ENCODE measurements around the gene SEC14L5.
"Not testable (repeated sequence)": the region's sequence is repeated elsewhere in the genome, so short reads cannot be mapped to it uniquely, and the experiment has no call there.

SEC14L5 gene

GRCh38 chr16:4931381-4931780 lies 26.7 kb upstream of the SEC14L5 start:
- no peak for DNase-seq

DNA sequence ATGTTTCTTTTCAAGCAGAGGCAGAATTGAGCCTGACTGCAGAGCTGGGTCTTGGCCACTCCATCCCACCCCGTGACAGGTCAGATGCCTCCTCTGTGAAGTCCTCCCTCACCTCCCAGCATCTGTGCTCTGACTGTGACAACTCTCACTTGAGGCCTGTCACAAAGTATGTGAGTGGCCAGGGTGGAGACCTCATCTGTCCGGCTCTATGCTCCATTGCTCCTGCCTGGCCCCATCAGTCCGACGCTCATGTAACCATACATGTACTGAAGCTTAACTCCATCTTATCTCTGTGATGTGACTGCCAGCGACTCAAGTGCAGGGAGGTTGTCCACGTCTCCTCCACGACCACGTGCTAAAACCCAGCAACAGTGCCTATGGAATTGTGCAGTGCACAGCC lies 24.7 kb upstream of the SEC14L5 start:
- DNase-seq, result no peak

GRCh38 chr16:4933871-4934395 lies 24.2 kb upstream of the SEC14L5 start:
- DNase-seq, result no peak

DNA sequence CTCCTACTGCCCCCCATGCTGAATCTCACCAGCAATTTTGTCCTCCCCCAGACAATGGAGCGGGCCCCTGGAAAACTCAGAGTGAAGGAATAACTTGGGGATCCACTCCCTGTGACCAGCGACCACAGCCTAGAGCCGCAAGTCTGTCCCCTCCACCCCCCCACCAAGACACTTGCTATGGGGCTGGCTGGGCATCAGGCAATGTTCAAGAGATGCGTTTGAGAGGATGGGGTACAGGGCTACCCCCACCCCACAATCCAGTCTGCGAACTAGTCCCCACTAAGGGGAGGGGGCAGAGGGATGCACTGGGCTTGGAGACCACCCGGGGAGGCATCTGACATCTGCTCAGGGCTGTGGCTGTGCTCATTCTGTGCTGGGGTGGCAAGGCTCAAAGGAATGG lies 23.5 kb upstream of the SEC14L5 start:
- DNase-seq, result no peak

GRCh38 chr16:4935241-4935855 lies 22.8 kb upstream of the SEC14L5 start:
- no peak for DNase-seq

- no peak for DNase-seq
Observed at GRCh38 chr16:4936181-4936990, 21.7 kb upstream of the SEC14L5 start.

GRCh38 chr16:4936991-4937781 lies 20.9 kb upstream of the SEC14L5 start, which contains the start of gene PPL:
TSS of gene PPL (minus strand) at chr16:4937148. CDS start at chr16:4937045, 103 bp downstream.
- peak; percentile 18 for DNase-seq

DNA sequence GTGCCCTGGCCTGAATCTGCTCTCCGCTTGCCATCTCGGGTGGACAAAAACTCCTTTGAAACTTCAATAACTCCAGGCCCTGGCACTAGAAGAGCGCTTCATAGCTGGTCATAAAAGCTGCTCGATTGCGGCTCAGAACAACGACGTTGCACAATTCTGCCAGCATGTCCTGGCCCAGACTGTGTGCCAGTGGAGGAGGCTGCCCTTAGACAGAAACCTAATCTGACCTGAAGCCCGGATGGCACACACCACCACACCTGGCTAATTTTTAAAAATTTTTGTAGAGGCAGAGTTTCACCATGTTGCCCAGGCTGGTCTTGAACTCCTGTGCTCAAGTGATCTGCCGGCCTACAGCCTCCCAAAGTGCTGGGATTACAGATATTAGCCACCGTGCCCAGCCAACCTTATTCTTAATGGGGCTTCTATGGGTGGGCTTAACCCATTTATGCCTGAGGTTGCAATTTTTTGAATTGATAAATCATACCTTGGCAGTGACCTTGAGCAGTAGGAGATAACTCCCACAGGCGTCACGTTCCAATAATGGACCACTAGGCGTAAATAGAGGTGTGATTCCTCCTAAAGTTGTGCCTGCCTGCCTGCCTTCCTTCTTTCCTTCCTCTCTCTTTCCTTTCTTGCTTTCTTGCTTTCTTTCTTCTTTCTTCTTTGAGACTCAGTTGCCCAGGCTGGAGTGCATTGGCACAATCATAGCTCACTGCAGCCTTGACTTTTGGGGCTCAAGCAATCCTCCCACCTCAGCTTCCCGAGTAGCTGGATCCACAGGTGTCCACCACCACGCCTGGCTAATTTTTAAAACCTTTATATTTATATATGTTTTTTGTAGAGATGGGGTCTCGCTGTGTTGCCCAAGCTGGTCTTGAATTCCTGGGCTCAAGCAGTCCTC lies 20.1 kb upstream of the SEC14L5 start:
- no peak for DNase-seq

GRCh38 chr16:4938683-4939030 lies 19.5 kb upstream of the SEC14L5 start:
- DNase-seq, result no peak

DNA sequence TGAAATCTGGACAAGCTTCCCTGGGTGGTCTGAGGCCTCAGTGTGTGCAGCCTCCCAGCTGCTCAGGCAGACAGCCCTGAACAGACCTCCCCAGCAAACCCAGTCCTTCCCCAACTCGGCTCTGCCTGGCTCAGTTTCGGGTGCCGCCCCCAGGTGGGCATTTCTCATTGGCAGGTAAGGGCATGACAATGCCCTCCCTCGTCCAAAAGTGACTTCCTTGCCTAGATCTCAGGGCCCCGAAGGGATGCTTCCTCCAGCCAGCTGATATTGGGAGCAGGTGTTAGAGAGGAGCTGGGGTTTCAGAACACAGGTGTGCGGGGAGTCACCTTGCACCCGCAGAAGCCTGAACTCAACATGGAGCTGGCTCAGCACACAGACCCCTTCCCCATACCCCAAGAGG lies 17.4 kb upstream of the SEC14L5 start:
- no peak for DNase-seq

DNA sequence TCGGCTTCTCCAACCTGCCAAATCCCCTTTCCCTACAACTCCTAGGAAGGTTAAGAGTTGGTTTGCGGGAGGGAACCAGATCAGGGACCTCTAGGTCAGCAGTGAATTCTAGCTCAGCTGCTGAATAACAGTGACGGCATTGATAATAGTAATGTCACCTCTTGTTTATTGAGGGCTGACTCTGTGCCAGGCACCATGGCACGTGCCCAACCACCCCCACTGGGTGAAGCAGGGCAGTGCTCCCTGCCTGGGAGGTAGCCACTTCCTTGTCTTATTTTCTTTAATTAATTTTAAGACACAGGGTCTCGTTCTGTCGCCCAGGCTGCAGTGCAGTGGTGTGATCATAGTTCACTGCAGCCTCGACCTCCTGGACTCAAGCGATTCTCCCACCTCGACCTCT lies 15.6 kb upstream of the SEC14L5 start:
- no peak for DNase-seq

DNA sequence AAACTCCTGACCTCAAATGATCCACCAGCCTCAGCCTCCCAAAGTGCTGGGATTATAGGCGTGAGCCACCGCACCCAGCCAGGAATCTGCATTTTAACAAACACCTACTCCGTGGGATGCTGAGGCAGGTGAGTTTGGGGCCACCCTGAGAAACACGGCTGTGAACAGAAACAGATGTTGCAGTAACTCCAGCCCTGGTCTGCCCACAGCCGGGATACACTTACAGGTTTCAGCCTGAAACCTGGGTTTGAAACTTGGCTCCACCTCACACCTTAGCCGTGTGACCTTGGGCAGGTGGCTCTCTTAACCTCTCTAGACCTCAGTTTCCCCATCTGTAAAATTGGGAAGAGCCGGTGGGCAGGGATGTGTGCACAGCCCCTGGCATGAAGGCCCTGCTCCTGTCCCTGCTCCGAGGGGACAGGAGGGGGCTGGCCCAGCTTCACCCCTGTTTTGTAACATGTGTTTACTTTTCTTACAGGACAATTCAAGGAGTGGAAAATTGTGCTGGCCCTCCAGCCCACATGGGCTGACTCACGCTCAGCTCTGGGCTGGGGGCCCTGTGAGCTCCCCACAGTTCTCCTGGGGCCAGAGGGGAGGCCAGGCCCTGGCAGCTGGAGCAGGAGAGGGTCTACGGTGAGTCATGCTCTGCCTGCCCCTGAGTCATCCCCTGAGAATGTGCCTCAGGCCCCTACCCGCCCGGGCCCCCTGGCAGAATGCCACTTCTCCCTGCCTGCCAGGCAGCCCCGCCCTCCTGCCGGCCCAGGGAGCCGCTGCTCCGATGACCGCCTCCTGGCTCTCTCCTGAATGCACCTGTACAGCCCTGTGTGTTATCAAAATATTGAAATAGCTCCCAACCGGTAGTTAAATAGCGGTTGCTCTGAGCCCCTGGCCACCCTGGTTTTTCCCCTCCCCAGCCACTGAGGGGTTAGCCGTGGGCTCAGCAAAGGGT lies 13.5 kb upstream of the SEC14L5 start:
- peak; percentile 91 for DNase-seq

GRCh38 chr16:4945560-4946502 lies 12.3 kb upstream of the SEC14L5 start:
- DNase-seq, result no peak

DNA sequence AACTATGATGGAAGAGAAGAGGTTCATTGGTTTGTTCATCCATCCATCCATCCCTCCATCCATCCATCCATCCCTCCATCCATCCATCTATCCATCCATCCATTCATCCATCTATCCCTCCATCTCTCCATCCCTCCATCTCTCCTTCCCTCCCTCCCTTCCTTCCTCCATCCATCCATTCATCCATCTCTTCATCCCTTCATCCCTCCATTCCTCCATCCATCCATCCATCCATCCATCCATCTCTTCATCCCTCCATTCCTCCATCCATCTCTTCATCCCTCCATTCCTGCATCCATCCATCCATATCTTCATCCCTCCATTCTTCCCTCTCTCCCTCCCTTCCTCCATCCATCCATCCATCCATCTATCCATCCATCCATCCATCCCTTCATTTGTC lies 11.2 kb upstream of the SEC14L5 start:
- DNase-seq, result no peak

GRCh38 chr16:4947722-4948503 lies 10.2 kb upstream of the SEC14L5 start:
- no peak for DNase-seq

DNA sequence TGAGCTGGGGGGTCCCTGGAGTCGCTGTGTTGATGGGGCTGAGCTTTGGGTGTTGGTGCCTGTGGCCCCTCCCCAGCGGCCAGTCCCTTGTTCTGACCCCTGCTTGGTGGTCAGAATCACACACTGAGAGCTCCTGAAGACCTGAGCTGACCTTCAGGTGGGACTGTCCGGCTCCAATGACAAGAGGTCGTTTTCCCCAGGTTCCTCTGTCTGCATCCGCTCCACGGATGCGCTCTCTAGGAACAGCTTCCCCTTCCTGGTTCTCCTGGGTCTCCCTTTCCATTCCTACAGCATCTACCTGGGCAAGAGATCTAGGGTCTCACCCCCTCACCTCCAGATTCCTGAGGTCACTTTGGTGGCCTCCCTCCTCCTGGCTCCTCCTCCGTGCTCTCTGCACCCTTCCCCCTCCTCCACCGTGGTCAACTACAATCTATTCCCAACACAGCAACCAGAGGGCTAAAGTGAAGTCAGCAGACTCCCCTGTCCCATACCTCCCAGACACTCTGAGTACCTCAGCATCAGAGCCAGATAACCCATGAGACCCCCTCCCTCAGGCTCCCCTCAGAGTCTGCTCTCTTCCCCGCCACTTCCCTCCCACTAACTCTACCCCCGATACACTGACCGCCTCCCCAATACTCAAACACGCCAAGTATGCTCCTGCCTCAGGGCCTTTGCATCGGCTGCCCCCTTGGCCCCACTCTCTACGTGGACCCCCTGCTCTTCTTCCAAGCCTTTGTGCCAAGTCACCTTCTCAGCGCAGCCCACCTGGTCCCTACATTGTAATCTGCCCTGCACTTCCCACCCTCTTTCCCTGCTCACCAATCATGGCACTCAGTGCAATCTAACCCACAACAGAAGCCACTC lies 9.0 kb upstream of the SEC14L5 start:
- no peak for DNase-seq

GRCh38 chr16:4949986-4950385 lies 8.1 kb upstream of the SEC14L5 start:
- DNase-seq, result no peak

GRCh38 chr16:4951583-4951982 lies 6.5 kb upstream of the SEC14L5 start:
- DNase-seq, result not testable (repeated sequence)
